GM12878 (cell line): Measurements from ENCODE around the gene EGFL8. TPM values are rescaled to one million over a fixed set of nuclear protein-coding genes. Genes with fewer than 3 reads are reported as not detected.

Source experiments
- ATAC-seq: fragments of 200-7000 bp; cut with Tn5 transposase; 3 replicates; pipeline ENCODE4 v1.9.1; 2020; ENCODE audit warnings: mild to moderate bottlenecking, moderate library complexity
- BruUV-seq: library from RNA; stranded (reverse); fragments of 400-500 nt; replicated peaks from 2 replicates; lab custom pipeline; 2021; lab: Mats Ljungman, UMichigan
- CTCF ChIA-PET: fragments of 300-600 bp; sonication (Branson Sonifier 250); formaldehyde crosslinking; extraction: SDS; loops from one replicate; lab custom pipeline; 2021; ENCODE audit warnings: inconsistent platforms; lab: Yijun Ruan, JAX
- POLR2A ChIA-PET: fragments of 350-600 bp; formaldehyde crosslinking; extraction: SDS; loops from one replicate; lab custom pipeline; 2021; ENCODE audit warnings: inconsistent platforms; lab: Charles Lee
- RAD21 ChIA-PET: fragments of 300-600 bp; sonication (Branson Sonifier 250); formaldehyde crosslinking; loops from one replicate; lab custom pipeline; 2023; ENCODE audit warnings: antibody characterized with exemption; ENCODE audit not compliant: unreplicated experiment; lab: Charles Lee
- SMC1A ChIA-PET: fragments of 300-600 bp; sonication (Branson Sonifier 250); formaldehyde crosslinking; loops from one replicate; lab custom pipeline; 2023; ENCODE audit not compliant: unreplicated experiment, uncharacterized antibody; lab: Charles Lee
- DNase-seq: peaks from one replicate; pipeline ENCODE4 v3.0.0-alpha.2; 2011; ENCODE audit warnings: low read depth, low spot score
- FAIRE-seq: peaks from 3 replicates; lab custom pipeline; 2011; peaks lifted over from hg19 to GRCh38; lab: Jason Lieb, UNC
- H2AFZ ChIP-seq: 2 replicates; pipeline ENCODE4 v1.6.0; 2011; ENCODE audit warnings: low read depth, low read length, control low read depth; ENCODE audit not compliant: control insufficient read depth
- H3K27ac ChIP-seq: 2 replicates; pipeline ENCODE4 v1.5.1; 2011; ENCODE audit warnings: control low read depth; ENCODE audit not compliant: control insufficient read depth, insufficient read depth
- H3K27me3 ChIP-seq, 2 experiments: replicated peaks in 1 of 2; 2 replicates each; pipeline versions ENCODE4 v1.6.0 to v1.6.1; 2011; ENCODE audit warnings: low read length in 1 of 2; ENCODE audit not compliant: control insufficient read depth in 2 of 2, insufficient read depth in 2 of 2
- H3K36me3 ChIP-seq, 2 experiments: 2 replicates each; pipeline ENCODE4 v1.5.1; 2011; ENCODE audit warnings: low read length in 1 of 2; ENCODE audit not compliant: control insufficient read depth in 2 of 2, insufficient read depth in 2 of 2
- H3K4me1 ChIP-seq: 2 replicates; pipeline ENCODE4 v1.6.1; 2011; ENCODE audit warnings: mild to moderate bottlenecking, low read length, moderate library complexity, mixed read lengths; ENCODE audit not compliant: control insufficient read depth, insufficient read depth
- H3K4me2 ChIP-seq: 2 replicates; pipeline ENCODE4 v1.6.0; 2011; ENCODE audit warnings: control low read depth; ENCODE audit not compliant: control insufficient read depth, insufficient read depth
- H3K4me3 ChIP-seq: fragments of 200-600 bp; sonication (generic); 2 replicates; pipeline ENCODE4 v1.5.1; 2016
- H3K79me2 ChIP-seq: 2 replicates; pipeline ENCODE4 v1.6.0; 2011; ENCODE audit warnings: low read length; ENCODE audit not compliant: control insufficient read depth, insufficient read depth
- H3K9ac ChIP-seq: 2 replicates; pipeline ENCODE4 v1.8.0; 2011; ENCODE audit warnings: low read length, control low read depth, mixed read lengths; ENCODE audit not compliant: control insufficient read depth, insufficient read depth
- H3K9me3 ChIP-seq: replicated peaks from 3 replicates; pipeline ENCODE4 v1.5.1; 2011; ENCODE audit warnings: mild to moderate bottlenecking, low read length; ENCODE audit not compliant: control insufficient read depth, insufficient read depth
- H4K20me1 ChIP-seq: 2 replicates; pipeline ENCODE4 v1.6.0; 2011; ENCODE audit not compliant: control insufficient read depth, insufficient read depth
- CBX3 ChIP-seq: fragments of 200-600 bp; sonication (generic); IDR thresholded peaks from 2 replicates; pipeline ENCODE4 v1.6.1; 2016; ENCODE audit warnings: low read depth, borderline replicate concordance
- CREB1 ChIP-seq: IDR thresholded peaks from 2 replicates; pipeline ENCODE4 v1.6.1; 2012; ENCODE audit warnings: low read depth, mild to moderate bottlenecking, inconsistent platforms
- E2F4 ChIP-seq: IDR thresholded peaks from 2 replicates; pipeline ENCODE4 v1.6.1; 2012; ENCODE audit warnings: low read depth, low read length, improper control_type of control experiment
- E4F1 ChIP-seq: fragments of 450-650 bp; IDR thresholded peaks from 2 replicates; pipeline ENCODE4 v1.6.1; 2018; ENCODE audit warnings: borderline replicate concordance, mild to moderate bottlenecking; ENCODE audit not compliant: partially characterized antibody
- EGR1 ChIP-seq, 2 experiments: IDR thresholded peaks; 1 replicate in 1 of 2; 2 replicates in 1 of 2; pipeline ENCODE4 v1.6.1; 2011 to 2012; ENCODE audit warnings: low read depth in 2 of 2, low read length in 2 of 2, borderline replicate concordance in 1 of 2, mild to moderate bottlenecking in 1 of 2, moderate library complexity in 1 of 2
- FOXM1 ChIP-seq: IDR thresholded peaks from 2 replicates; pipeline ENCODE4 v1.6.1; 2012; ENCODE audit warnings: low read depth, mild to moderate bottlenecking, inconsistent platforms, low read length, moderate library complexity
- IRF5 ChIP-seq: fragments of 450-650 bp; IDR thresholded peaks from 2 replicates; pipeline ENCODE4 v1.6.1; 2017; ENCODE audit warnings: borderline replicate concordance
- MYB ChIP-seq: fragments of 150-350 bp; IDR thresholded peaks from 2 replicates; pipeline ENCODE4 v1.6.1; 2014; ENCODE audit warnings: mild to moderate bottlenecking, low read depth, low read length, borderline replicate concordance
- PAX8 ChIP-seq: fragments of 450-650 bp; IDR thresholded peaks from 2 replicates; pipeline ENCODE4 v1.6.1; 2017; ENCODE audit warnings: mild to moderate bottlenecking, moderate library complexity
- SP1 ChIP-seq: IDR thresholded peaks from one replicate; pipeline ENCODE4 v1.6.1; 2011; ENCODE audit warnings: low read depth, low read length
- STAT3 ChIP-seq: IDR thresholded peaks from 2 replicates; pipeline ENCODE4 v1.6.1; 2011; ENCODE audit warnings: low read depth, low read length, improper control_type of control experiment
- ZNF207 ChIP-seq: fragments of 450-650 bp; IDR thresholded peaks from 2 replicates; pipeline ENCODE4 v1.6.1; 2014; ENCODE audit warnings: antibody characterized with exemption, mild to moderate bottlenecking, borderline replicate concordance
- WGBS: methylation state at CpG from one replicate; pipeline ENCODE4 v1.1.6; 2016; ENCODE audit warnings: low lambda C conversion rate; ENCODE audit not compliant: insufficient replicate concordance, insufficient coverage; ENCODE audit errors: missing lambda C conversion rate; 5-methylcytosine and 5-hydroxymethylcytosine counted together
- in situ Hi-C: fragments of 300-500 bp; cut with MboI; formaldehyde crosslinking; loops from 9 replicates; pipeline ENCODE4 v1.14.3; 2018; ENCODE audit warnings: mixed read lengths
- intact Hi-C: fragments of 100-400 bp; cut with micrococcal nuclease; formaldehyde crosslinking; loops from one replicate; pipeline ENCODE4 v1.14.2; 2022; ENCODE audit not compliant: unreplicated experiment
- polyA plus RNA-seq, 11 experiments: library from polyadenylated mRNA; depleted of rRNA in 4 of 11; unstranded in 6 of 11; stranded (reverse) in 5 of 11; fragments of >200 nt; fragmentation: Nextera tagmentation in 4 of 11; fragmentation: Illumina TruSeq in 1 of 11; extraction: Ambion mirVana in 4 of 11; extraction: Trizol in 1 of 11; gene quantifications; 1 replicate in 1 of 11; 2 replicates in 10 of 11; pipeline versions ENCODE4 v1.2.1 to v1.2.3, GENCODE V29; 2011 to 2016; ENCODE audit warnings: inconsistent platforms in 2 of 11, missing spikeins in 2 of 11, low read depth in 1 of 11
- total RNA-seq, 4 experiments: library from RNA; depleted of rRNA in 3 of 4; stranded (reverse); fragments of >200 nt in 3 of 4; fragmentation: Illumina TruSeq in 1 of 4; extraction: Trizol in 1 of 4; gene quantifications; 2 replicates each; pipeline versions ENCODE4 v1.2.1 to v1.2.3, GENCODE V29; 2013 to 2021

The EGFL8 gene
- total and polyA plus RNA-seq, 10 of the 15 experiments (the other 5 are each of a cell fraction or from before 2014, with no cell fraction given), result 0.07 to 3.5 (median 1.4) TPM

GRCh38 chr6:32146687-32147086 is 17.7 kb upstream of the EGFL8 start:
- intact Hi-C loops, result no loop called here
- in situ Hi-C loops, result no loop called here
- FAIRE-seq (no peak), ATAC-seq (no peak), DNase-seq (no peak)
- H3K27ac ChIP-seq, result no peak overlapping the region
- H3K9ac ChIP-seq, result no peak overlapping the region
- RAD21 ChIA-PET, result no interaction called here
- CTCF ChIA-PET, result no interaction called here
- no peaks in the 10 kb centered on the region for H3K4me1 ChIP-seq
- SMC1A ChIA-PET, result no interaction called here
- TF ChIP-seq EGR1 (IDR thresholded peaks at IDR 0.05; ENCODE audit: borderline replicate concordance in 1 of 2, low read depth in 2 of 2, low read length in 2 of 2) (no peak), PAX8 (no peak), STAT3 (no peak), SP1 (no peak), E4F1 (no peak), CREB1 (no peak), E2F4 (no peak), FOXM1 (no peak), CBX3 (no peak), ZNF207 (no peak), IRF5 (no peak), MYB (no peak)
- no peak overlapping the region for H3K4me2 ChIP-seq
- POLR2A ChIA-PET, result interaction anchor here (0.6 kb wide), 1 partner anchor 10 kb away, joined by 4 read pairs; no protein-coding TSS in a partner anchor
- WGBS, result 49% methylated on average over 4 of the region's 4 CpGs
- no peak overlapping the region for H2AFZ ChIP-seq
- H3K79me2 ChIP-seq, result no peaks in the 10 kb centered on the region
- H3K4me3 ChIP-seq, result no peak overlapping the region
- BruUV-seq, result no TSS peak
- peaks cover 7 to 12% of the 10 kb centered on the region in 2 experiments for H3K27me3 ChIP-seq
- H3K36me3 ChIP-seq, result no peaks in the 10 kb centered on the region
- no peaks in the 10 kb centered on the region; the same call in 2 of the 3 replicates for H3K9me3 ChIP-seq
- H4K20me1 ChIP-seq, result no peaks in the 10 kb centered on the region
